Measurements from ENCODE around the gene GRPEL1. TPM values are rescaled to one million over a fixed set of nuclear protein-coding genes. Genes with fewer than 3 reads are reported as not detected.

Gene GRPEL1
- total RNA-seq, 1 experiment from 2014 or later: 46.6 TPM

DNA sequence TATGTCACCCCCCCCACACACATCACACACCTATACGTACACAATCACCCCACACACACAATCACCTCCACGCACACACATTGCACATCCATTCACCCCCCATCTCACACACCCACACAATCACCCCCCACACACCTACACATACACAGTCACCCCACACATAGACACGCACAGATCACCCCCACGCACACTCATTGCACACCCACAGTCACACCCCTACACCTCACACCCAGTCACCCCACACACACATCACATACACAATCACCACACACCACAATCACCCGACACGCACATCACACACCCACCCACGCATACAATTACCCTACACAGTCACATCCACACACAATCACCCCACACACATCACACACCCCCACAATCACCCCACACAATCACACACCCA is 40.6 kb downstream of the GRPEL1 start:
- no peak overlapping the region for H3K27ac ChIP-seq (ENCODE audit: low read length)
- no peaks in the 10 kb centered on the region; the same call in 1 of the 2 replicates for H3K36me3 ChIP-seq (ENCODE audit: control insufficient read depth, insufficient read depth, low read length)
- ATAC-seq: no peak
- CTCF ChIA-PET: no interaction called here
- peaks cover 20% of the 10 kb centered on the region for H3K4me1 ChIP-seq (ENCODE audit: control insufficient read depth, insufficient read depth, low read length)
- no TSS peak for BruUV-seq (replicated peaks)
- intact Hi-C loops (cut with micrococcal nuclease; ENCODE audit: unreplicated experiment) (no loop called here), in situ Hi-C loops (cut with HindIII; ENCODE audit: low pct_unique_long_range_greater_than_20kb, low sequenced_read_pairs) (no loop called here)
- no peak overlapping the region for H3K4me3 ChIP-seq (ENCODE audit: low read depth in 2 of 2, low read length in 2 of 2)
- no peaks in the 10 kb centered on the region for H3K27me3 ChIP-seq (ENCODE audit: control insufficient read depth, insufficient read depth, low read length)
- POLR2A ChIA-PET: no interaction called here
- no peaks in the 10 kb centered on the region for H3K9me3 ChIP-seq (ENCODE audit: control insufficient read depth, insufficient read depth, low read depth, low read length)
- no peak for TF ChIP-seq TCF7L2 (IDR thresholded peaks at IDR 0.05; ENCODE audit: low read depth, low read length)
- DNase-seq (ENCODE audit: low read depth, low spot score): no peak

- Histone ChIP-seq H3K27ac (ENCODE audit: low read length) (no peak overlapping the region; the same call in 1 of the 2 replicates), H3K36me3 (ENCODE audit: control insufficient read depth, insufficient read depth, low read length) (no peaks in the 10 kb centered on the region), H3K27me3 (ENCODE audit: control insufficient read depth, insufficient read depth, low read length) (no peaks in the 10 kb centered on the region), H3K4me1 (ENCODE audit: control insufficient read depth, insufficient read depth, low read length) (peaks cover 26% of the 10 kb centered on the region), H3K4me3 (ENCODE audit: low read depth in 2 of 2, low read length in 2 of 2) (no peak overlapping the region), H3K9me3 (ENCODE audit: control insufficient read depth, insufficient read depth, low read depth, low read length) (no peaks in the 10 kb centered on the region)
- no TSS peak for BruUV-seq (replicated peaks)
- DNase-seq (ENCODE audit: low read depth, low spot score) (no peak), ATAC-seq (no peak)
- in situ Hi-C loops (cut with HindIII; ENCODE audit: low pct_unique_long_range_greater_than_20kb, low sequenced_read_pairs): no loop called here
- TF ChIP-seq TCF7L2 (IDR thresholded peaks at IDR 0.05; ENCODE audit: low read depth, low read length): no peak
- no peak for TF ChIP-seq CTCF (IDR thresholded peaks at IDR 0.05)
- no peak for TF ChIP-seq SIN3A (IDR thresholded peaks at IDR 0.05; ENCODE audit: borderline replicate concordance, insufficient read depth, low read depth, low read length)
- ChIA-PET CTCF (no interaction called here), POLR2A (no interaction called here)
- intact Hi-C loops (cut with micrococcal nuclease; ENCODE audit: unreplicated experiment): no loop called here
Measured at GRCh38 chr4:7026107-7026506, 41.8 kb downstream of the GRPEL1 start.

DNA sequence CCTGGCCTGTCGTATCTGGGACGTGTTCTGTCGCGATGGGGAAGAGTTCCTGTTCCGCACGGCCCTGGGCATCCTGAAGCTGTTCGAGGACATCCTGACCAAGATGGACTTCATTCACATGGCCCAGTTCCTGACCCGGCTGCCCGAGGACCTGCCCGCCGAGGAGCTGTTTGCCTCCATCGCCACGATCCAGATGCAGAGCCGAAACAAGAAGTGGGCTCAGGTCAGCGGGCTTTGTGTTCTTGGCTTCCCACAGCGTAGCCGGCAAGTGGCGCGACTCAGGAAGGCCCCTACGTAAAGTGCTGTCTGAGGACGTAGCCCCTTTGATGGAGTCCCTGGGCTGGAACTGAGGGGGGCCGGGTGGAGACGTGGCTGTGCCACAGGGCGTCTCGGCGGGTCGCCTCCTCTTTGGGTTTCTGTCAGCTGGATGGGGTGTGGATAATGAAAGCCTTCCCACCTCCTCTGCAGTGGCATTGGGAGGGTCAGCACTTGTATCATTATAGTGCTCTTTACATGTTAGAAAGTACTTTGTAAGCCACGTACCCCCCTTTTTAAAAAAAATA is 42.7 kb downstream of the GRPEL1 start:
- Histone ChIP-seq H3K9me3 (ENCODE audit: control insufficient read depth, insufficient read depth, low read depth, low read length) (no peaks in the 10 kb centered on the region), H3K36me3 (ENCODE audit: control insufficient read depth, insufficient read depth, low read length) (no peaks in the 10 kb centered on the region), H3K4me1 (ENCODE audit: control insufficient read depth, insufficient read depth, low read length) (peaks cover 35% of the 10 kb centered on the region), H3K27ac (ENCODE audit: low read length) (no peak overlapping the region), H3K27me3 (ENCODE audit: control insufficient read depth, insufficient read depth, low read length) (no peaks in the 10 kb centered on the region), H3K4me3 (ENCODE audit: low read depth in 2 of 2, low read length in 2 of 2) (no peak overlapping the region)
- no TSS peak for BruUV-seq (replicated peaks)
- ChIA-PET CTCF (no interaction called here), POLR2A (interaction anchor here (0.6 kb wide), 1 partner anchor 851 kb away, joined by 3 read pairs; no protein-coding TSS in a partner anchor)
- ATAC-seq (no peak), DNase-seq (ENCODE audit: low read depth, low spot score) (no peak)
- TF ChIP-seq POLR2AphosphoS5 (IDR thresholded peaks at IDR 0.05; ENCODE audit: low read depth, low read length) (no peak), CTCF (IDR thresholded peaks at IDR 0.05) (no peak), SIN3A (IDR thresholded peaks at IDR 0.05; ENCODE audit: borderline replicate concordance, insufficient read depth, low read depth, low read length) (no peak), TCF7L2 (IDR thresholded peaks at IDR 0.05; ENCODE audit: low read depth, low read length) (no peak)
- TF ChIP-seq, protein P1, sequence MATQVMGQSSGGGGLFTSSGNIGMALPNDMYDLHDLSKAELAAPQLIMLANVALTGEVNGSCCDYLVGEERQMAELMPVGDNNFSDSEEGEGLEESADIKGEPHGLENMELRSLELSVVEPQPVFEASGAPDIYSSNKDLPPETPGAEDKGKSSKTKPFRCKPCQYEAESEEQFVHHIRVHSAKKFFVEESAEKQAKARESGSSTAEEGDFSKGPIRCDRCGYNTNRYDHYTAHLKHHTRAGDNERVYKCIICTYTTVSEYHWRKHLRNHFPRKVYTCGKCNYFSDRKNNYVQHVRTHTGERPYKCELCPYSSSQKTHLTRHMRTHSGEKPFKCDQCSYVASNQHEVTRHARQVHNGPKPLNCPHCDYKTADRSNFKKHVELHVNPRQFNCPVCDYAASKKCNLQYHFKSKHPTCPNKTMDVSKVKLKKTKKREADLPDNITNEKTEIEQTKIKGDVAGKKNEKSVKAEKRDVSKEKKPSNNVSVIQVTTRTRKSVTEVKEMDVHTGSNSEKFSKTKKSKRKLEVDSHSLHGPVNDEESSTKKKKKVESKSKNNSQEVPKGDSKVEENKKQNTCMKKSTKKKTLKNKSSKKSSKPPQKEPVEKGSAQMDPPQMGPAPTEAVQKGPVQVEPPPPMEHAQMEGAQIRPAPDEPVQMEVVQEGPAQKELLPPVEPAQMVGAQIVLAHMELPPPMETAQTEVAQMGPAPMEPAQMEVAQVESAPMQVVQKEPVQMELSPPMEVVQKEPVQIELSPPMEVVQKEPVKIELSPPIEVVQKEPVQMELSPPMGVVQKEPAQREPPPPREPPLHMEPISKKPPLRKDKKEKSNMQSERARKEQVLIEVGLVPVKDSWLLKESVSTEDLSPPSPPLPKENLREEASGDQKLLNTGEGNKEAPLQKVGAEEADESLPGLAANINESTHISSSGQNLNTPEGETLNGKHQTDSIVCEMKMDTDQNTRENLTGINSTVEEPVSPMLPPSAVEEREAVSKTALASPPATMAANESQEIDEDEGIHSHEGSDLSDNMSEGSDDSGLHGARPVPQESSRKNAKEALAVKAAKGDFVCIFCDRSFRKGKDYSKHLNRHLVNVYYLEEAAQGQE (IDR thresholded peaks at IDR 0.05; ENCODE audit: insufficient read depth in 1 of 2, low read depth in 2 of 2, low read length in 1 of 2): no peak
- intact Hi-C loops (cut with micrococcal nuclease; ENCODE audit: unreplicated experiment): no loop called here
- in situ Hi-C loops (cut with HindIII; ENCODE audit: low pct_unique_long_range_greater_than_20kb, low sequenced_read_pairs): no loop called here
